Anterior cingulate cortex (tissue), 58 donors: ENCODE data around the gene CDH22.

Source experiments
- DNase-seq, 58 donors: peaks; one replicate each; lab custom pipeline; 2025; lab: John Stamatoyannopoulos, UW

CDH22 gene

DNA sequence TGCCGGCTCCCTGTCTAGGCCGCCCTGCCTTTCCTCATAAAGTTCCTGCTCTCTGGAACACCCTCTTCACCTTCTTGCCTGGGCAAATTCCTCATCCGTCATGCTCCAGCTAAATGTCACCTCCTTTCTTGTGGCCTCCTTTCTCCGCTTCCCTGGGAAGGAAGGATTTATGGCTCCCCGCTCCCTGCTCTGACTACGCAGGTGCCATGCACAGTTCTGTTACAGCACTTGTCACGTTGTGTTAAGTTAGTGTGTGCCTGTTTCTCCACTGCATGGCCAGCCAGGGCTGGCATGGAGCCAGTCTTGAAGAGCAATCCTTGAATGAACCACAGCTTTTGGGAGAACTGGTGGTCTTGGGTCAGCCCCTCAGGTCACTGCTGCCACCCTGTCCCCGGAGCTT lies 128.4 kb downstream of the CDH22 start:
- DNase-seq: no peak

DNA sequence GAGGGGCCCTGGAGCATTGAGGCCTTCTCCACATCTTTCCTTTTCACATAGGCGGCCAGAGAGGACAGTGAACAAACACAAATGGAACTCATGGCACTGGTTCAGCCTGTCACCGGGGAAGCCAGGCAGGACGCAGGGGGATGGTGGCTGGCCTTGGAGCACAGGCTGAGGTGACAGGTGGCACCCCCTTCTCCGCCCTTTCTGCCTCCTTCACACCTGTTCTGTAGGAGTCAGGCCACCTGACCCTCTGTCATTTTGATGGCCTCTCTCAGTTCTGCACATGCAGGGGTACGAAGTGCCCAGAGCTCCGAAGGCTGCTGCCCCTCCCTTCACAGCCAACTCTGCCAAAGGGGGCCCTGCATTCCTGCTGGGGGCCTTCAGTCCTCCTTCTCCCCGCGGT lies 129.4 kb downstream of the CDH22 start:
- DNase-seq: no peak

DNA sequence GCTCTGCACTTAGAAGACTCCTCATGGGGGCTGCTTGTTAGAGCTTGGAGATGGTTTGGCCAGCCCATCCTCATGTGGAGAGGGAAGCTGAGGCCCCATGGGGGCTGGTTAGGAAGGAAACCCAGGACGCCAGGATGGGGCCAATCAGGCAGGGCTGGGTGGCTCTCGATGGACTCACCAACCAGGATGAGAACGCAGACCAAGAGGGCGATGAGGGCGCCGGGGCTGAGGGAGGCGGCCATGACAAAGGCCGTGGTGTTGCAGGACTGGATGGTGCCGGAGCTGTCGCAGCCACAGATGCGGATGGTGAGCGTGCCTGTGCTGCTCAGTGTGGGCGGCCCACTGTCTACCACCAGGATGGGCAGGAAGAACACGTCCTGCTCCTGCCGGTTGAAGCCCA lies 130.5 kb downstream of the CDH22 start:
- DNase-seq: no peak

DNA sequence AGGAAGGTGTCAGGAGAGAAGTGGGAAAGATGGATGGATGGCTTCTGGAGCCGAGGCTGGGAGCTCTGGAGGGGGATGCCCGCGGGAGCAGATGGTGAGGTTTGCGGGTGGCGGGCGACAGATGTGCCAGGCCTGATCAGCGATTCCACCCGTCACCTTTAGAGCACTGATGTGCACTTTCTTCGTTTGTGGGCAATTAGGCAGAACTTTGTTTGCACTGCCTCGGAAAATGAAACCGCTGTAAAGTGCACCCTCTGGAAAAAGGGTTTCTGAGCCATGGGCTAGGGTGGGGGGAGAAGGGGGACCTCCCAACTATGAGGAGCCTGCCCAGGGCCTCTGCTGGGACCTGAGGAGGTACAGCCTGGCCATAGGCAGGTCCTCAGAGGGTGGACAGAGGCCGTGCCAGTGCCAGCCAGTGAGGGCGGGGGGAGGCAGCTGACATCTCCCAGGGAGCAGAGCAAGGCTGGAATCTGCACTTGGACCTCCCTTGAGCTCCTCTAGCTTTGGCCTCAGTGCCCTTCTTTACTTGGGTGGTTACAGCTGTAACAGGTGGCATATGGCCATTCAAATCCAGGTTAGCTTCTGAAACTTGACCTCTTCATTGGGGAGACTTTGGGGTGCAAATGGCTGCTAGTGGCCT lies 131.4 kb downstream of the CDH22 start:
- DNase-seq: no peak

DNA sequence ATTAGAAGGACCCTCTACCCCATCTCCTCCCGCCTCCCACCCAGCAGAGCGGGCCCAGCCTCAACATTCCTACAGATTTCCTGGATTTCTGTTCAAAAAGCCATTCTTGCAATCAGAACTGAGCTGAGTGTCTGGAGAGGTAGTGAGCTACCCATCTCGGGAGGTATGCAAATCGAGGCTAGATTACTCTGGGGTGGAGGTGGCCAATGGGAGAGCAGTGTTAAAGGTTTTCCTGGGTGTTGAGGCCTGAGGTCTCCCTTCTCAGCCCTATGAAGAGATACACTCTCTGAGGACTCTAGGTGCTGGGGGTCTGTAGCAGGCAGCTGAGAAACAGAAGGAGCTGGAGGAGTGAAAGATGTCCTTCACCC lies 133.2 kb downstream of the CDH22 start:
- no peak for DNase-seq

DNA sequence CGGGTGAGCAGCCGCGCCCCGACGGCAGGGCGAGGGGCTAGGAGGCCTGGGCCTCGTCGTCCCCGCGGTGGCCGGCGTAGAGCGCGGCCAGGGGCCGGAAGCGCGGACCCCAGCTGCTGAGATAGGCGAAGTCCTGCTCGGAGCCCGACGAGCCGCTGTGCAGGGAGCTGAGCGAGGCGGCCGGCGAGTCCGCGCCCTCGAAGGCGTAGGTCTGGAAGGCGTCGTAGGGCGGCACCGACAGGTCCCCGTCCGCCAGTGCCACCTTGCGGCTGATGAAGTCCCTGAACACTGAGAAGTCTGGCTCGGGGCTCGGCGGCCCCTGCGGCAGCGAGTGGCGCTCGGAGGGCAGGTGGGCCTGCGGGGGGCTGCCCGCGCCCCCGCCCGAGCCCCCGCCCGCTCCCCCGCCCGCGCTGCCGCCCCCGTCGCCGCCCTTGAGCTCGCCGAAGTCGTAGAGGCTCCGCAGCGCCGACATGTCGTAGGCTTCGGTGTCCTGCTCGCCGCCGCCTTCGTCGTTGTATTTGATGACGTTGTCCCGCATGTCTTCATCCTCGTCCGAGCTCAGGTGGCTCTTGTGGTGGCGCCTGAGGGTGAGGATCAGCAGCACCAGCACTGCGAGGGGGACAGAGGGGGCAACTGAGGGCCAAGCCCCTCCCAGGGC lies 133.7 kb downstream of the CDH22 start:
- peak in 15 of 58 donors; percentile 4 to 39 (median 17) for DNase-seq

DNA sequence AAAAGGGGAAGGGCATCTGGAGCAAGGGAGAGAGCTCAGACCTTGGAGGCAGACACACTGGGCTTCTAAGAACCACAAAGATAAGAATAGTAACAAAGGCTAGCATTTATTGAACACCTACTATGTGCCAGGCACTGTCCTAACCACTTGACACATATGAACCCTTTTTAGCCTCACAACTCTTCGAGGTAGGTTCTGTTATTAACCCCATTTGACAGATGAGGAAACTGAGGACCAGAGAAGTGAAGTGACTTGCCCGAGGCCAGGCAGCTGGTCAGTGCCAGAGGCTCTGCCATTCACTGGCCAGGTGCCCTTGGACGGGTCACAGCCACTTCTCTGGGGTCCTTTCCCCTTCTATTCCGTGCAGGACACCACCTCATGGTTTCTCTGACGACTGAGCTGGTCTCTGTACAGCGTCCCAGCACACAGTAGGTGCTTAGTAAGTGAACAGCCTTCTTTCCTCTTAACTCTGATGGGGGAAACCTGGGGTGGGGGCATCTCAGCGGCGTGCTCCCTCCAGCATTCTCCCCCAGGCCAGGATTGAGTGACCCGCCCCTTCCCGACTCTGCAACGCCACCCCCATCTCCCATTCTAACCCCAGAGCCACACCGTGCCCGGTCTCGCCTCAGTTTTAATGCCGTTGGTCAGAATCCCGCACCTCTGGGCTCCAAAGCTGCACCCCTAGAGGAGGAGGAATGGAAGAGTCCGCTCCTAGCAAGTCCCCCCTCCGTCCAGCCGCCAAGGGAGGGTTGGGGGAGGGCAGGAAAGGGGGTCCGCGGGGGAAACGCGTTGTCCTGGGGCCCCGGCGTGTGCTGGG lies 134.4 kb downstream of the CDH22 start:
- no peak for DNase-seq

DNA sequence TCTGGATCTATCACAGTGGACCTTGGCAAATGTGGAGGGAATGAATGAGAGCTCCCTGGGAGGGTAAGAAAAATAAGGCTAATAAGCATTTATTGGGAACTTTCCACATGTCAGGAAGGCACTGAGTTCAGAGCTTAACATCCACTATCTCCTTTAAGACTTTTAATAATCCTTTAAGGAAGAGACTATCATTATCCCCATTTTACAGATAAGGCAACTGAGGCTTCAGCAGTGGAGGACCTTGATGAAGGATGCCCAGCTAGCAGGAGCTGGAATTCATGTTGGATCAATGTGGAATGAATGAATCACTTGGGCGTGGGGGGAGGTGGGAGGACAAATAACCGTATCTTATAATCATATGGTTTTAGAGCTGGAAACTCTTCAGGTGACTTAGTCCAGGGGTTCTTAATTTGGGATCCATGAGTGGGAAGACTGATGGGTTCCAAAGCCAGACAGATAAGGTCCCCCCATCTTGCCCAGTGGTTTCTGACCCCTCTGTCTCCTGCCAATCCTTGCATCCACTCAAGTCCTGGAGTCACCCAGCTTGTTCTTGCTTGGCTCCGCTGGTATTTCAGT lies 135.2 kb downstream of the CDH22 start:
- DNase-seq: no peak

DNA sequence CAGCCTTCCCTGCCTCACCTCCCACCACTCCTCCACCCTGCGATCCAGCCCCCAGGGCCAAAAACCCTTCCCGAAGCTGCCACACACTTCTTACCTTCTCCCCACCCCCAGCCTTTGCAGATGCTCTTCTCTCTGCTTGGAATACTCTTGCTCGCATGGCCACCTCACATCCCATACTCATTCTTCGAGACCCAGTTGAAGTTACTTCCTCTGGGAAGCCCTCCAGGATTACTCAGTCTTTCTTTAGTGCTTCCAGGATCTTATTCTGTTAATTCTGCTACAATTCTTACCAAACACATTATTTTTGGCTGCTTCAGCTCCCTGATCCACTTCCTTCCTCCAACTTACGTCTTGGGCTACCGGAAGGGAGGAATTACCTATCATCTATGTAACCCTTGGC lies 135.8 kb downstream of the CDH22 start:
- no peak for DNase-seq

DNA sequence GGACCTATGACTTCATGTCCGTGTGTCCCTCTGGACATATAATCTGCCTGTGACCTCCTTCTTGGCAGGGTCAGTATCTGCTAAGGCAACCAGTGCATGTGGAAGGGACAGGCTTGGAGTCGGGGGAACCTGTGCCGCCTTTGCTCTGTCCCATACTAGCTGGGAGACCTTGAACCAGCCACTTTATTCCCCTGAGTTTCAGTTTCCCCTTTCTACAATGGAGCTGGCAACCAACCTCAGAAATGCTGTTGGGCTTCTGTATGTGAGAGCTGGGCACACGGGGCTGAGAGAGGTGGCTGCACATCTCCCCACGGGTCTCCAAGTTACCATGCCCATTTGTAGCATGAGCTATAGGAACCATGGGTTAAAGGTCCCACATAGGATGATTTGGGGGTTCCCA lies 136.4 kb downstream of the CDH22 start:
- no peak for DNase-seq

DNA sequence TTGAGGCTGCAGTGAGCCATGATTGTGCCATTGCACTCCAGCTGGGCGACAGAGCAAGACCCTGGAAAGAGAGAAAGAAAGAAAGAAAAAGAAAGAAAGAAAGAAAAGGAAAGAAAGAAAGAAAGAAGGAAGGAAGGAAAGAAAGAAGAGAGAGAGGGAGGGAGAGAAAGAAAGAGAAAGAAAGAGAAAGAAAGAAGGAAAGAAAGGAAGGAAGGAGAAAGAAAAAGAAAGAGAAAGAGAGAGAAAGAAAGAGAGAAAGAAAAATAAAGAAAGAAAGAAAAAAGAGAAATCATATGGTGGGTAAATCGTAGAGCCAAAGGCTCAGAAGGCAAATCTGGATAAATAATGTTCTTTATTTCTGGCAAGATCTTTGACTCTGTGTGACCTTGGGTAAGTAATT lies 136.8 kb downstream of the CDH22 start:
- DNase-seq: no peak

DNA sequence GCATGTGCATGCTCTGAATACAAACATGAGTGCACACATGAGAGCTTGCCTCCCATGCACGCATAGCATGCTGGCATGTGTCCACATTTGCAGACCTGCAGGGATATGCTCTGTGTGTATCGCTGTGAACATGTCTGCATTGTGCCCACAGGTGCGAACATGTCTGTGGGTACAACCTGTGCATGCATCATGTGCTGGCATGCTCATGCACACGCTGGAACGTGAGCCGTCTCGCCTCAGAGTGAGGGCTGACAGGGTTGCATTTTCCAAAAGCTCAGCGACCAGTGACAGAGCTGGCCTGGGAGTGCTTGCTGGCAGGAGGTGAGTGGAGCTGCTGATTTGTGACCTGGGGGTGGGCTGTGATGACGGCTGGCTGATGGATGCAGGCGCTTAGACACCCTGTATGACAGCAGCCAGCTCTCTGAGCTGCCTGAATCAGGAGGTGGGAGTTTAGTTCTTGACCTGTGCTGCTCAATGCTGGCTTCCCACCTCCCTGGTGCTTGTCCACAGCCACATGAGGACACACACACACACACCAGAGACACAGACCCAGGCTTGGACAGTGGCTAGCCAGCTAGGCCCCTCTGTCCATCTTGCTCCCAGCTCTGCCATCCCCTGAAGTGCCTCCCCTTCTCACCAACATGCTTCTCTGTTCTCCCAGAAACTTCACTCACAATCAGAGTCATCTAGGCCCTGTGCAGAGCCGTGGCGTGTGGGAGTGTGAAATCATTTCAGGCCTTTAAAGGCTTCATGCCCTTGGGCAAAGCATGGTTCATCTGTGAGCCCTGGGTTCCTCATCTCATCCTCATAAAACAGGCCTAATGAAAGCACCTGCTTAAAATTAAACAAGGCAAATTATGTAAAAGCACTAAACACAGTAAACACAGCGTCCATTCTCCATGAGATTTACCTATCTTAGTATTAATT lies 138.8 kb downstream of the CDH22 start:
- no peak for DNase-seq

DNA sequence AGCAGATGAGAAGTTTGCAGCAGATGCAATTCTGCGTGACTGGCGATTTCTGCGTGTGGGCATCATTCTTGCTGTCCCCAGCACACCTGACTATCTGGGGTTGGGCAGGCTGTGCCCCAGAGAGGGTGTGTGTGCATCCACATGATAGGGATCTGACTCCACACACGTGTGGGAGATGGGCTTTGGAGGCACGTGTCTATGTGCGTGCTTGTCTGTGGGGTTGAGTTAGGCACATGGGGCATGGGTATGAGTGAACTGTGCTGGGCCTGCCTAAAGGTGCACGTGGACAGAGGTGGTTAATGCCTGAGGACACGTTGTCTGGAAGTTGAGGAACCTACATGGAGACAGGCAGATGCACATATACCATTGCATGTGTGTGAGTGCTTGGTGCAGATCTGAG lies 139.9 kb downstream of the CDH22 start:
- no peak for DNase-seq

DNA sequence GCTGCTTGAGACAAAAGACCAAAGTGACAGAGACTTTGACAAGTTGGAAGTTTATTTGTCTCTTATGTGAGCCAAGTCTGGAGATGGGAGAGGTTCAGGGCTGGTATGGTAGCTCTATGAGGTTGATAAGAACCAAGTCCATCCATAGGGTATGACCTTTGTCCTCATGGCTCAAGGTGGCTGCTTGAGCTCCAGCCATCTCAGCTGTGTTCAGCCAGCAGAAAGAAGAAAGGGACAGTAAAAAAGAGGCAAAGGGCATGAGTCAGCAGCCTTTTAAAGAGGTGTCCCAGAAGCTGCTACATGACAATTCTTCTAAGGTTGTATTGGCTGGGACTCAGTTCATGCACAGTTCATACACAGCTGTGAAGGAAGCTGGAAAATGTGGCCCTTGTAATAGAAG lies 141.2 kb downstream of the CDH22 start:
- no peak for DNase-seq

DNA sequence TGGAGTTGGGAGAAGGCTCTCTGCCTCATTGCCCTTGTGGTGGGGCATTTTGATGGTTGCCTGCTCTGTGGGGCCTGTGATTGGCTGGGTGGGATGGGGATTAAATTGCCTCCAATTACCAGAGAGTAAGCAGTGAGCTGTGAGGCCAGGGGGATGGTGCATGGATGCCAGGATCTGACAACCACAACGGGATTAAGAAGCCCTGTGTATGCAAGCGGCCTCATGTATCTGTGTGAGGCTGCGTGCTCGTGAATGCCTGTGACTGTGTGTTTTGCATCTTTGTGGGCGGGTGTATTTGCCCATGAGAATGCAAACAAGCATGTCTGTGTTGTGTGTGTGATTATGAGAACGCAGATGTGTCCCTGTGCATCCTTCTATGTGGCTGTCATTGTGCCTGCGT lies 144.0 kb downstream of the CDH22 start:
- DNase-seq: no peak

DNA sequence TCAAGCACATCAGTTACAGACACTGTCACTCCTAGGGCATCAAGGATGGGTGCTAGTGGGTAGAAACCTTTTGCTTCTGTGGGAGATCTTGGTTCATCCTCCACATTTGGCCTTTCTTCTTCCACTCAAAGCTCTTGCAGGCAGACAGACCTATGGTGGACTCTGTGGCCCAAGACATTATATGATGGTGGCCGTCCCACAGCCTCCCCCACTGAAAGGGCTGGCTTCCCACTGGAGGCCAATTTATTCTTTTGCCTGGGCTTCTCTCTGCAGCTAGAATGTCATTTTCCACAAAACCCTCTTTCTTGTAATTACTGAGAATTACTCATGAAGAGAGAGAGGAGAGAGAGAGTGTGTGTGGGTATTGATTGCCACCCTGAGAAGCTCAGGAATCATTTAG lies 146.4 kb downstream of the CDH22 start:
- no peak for DNase-seq

DNA sequence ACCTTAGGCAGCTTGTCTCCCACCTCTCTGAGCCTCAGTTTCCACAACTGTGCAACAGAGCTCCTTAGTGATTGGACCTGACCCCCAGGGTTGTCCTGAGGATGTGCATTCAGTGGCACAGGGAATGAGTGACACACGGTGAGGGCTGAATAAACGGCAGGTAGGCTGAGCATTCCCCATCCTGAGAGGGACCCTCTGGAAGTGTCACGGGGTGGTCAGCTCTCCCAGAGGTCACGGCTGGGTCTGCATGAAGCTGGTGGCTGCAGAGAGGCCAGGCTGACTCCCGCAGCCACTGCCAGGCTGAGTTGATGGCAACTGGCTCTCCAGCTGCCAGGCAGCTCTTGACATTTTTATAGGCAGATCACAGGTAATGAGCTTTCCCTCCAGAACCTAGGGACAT lies 147.6 kb downstream of the CDH22 start:
- DNase-seq: no peak

DNA sequence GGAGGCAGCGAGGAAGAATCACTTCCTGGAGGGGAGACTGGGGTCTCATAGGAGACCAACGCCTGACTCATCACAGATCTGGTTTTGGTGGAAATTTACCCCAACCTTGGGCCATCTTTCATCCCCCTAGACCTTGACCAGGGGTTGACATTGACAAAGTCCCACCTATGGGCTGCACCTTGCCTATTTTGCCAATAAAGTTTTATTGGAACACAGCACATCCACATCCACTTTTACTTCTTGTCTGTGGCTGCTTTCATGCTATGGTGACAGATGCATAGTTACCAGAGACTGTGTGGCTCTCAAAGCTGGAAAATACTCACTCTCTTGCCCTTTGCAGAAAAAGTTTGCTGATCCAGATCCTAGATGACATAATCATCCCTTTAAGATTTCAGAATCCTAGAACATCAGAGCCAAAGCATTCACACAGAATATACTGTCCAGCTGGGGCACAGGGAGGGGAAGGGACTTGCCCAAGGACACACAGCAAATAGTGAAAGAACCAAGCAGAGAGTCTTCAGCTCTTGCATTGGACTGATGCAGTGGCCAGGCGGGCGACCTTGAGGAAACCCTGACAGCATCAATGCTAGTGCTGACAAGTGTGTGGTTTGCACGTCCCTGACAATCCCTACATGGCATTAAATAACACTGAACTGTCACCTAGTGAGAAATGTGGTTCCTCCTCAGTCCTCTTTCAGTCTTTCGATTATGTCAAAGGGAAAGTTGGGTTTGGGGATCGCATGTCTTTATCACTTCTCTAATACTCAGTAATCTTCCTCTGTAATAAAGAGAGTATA lies 149.0 kb downstream of the CDH22 start:
- DNase-seq: no peak

DNA sequence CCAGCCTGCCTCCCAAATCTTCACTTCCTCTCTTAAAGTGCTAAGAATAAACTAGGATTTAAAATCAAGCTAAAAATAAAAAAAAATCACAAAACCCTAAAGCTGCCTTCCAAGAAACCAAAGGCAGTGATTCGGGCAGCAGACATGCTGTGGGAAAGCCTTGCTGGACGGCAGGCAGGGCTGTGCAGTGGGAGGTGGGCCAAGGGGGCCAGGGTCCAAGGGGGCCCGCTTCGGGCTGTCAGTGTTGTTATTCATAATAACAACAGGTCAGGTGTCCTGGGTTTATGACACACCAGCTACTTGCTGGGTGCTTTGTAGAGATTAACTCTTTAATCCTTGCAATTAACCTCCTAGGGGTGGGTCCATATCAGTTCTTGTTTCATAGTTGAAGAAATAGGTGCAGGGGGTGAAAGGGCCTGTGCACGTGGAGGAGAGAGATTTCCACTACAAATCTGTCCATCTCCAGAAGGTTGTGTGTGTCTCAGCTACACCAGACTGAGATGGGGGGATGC lies 149.8 kb downstream of the CDH22 start:
- no peak for DNase-seq
